Natural killer cell (primary cell): ENCODE data around the gene SCAF4. TPM values are rescaled to one million over a fixed set of nuclear protein-coding genes. Genes with fewer than 3 reads are reported as not detected.

Experiments used
- ATAC-seq, 3 donors: fragments of 150-1000 bp in 2 of 3; fragments of 200-7000 bp in 1 of 3; cut with Tn5 transposase; 1 replicate in 1 of 3; 2 replicates in 2 of 3; pipeline ENCODE4 v1.10.0; 2021; ENCODE audit warnings: mild to moderate bottlenecking in 2 of 3, moderate library complexity in 2 of 3
- DNase-seq, 2 donors: peaks; one replicate each; pipeline versions ENCODE4 v3.0.0 to v3.0.0-alpha.2; 2013 to 2021; ENCODE audit warnings: mixed read lengths in 1 of 2
- H3K27ac ChIP-seq: one replicate; pipeline ENCODE4 v1.5.1; 2013; ENCODE audit warnings: mild to moderate bottlenecking, low read length
- H3K27me3 ChIP-seq: one replicate; pipeline ENCODE4 v1.6.1; 2013; ENCODE audit warnings: low read length; ENCODE audit not compliant: control insufficient read depth, insufficient read depth
- H3K36me3 ChIP-seq: one replicate; pipeline ENCODE4 v1.6.1; 2013; ENCODE audit warnings: low read length; ENCODE audit not compliant: control insufficient read depth, insufficient read depth
- H3K4me1 ChIP-seq: one replicate; pipeline ENCODE4 v1.6.1; 2013; ENCODE audit warnings: low read length; ENCODE audit not compliant: control insufficient read depth, insufficient read depth
- H3K4me3 ChIP-seq: one replicate; pipeline ENCODE4 v1.5.1; 2013; ENCODE audit warnings: low read length
- H3K9me3 ChIP-seq: one replicate; pipeline ENCODE4 v1.6.1; 2013; ENCODE audit warnings: low read length; ENCODE audit not compliant: control insufficient read depth, insufficient read depth
- H3K27ac Mint-ChIP-seq, 2 donors: one replicate each; pipeline ENCODE4 v1.8.0; 2022; ENCODE audit warnings: mild to moderate bottlenecking in 2 of 2, mixed read lengths in 2 of 2, moderate library complexity in 1 of 2
- H3K27me3 Mint-ChIP-seq, 2 donors: one replicate each; pipeline ENCODE4 v1.8.0; 2022; ENCODE audit warnings: low read depth in 2 of 2, mixed read lengths in 2 of 2
- H3K36me3 Mint-ChIP-seq: one replicate; pipeline ENCODE4 v1.8.0; 2022; ENCODE audit warnings: mixed read lengths
- H3K4me1 Mint-ChIP-seq, 2 donors: one replicate each; pipeline ENCODE4 v1.8.0; 2022; ENCODE audit warnings: mixed read lengths in 2 of 2
- H3K4me3 Mint-ChIP-seq: one replicate; pipeline ENCODE4 v1.8.0; 2022; ENCODE audit warnings: mild to moderate bottlenecking, moderate library complexity, mixed read lengths
- H3K9me3 Mint-ChIP-seq, 2 donors: one replicate each; pipeline ENCODE4 v1.8.0; 2022; ENCODE audit warnings: mixed read lengths in 2 of 2
- WGBS: methylation state at CpG from one replicate; pipeline ENCODE4 v1.1.7; 2013; ENCODE audit warnings: missing lambda C conversion rate; ENCODE audit not compliant: insufficient coverage; 5-methylcytosine and 5-hydroxymethylcytosine counted together
- intact Hi-C: fragments of 100-400 bp; cut with micrococcal nuclease; formaldehyde crosslinking; loops from one replicate; pipeline ENCODE4 v1.14.2; 2022
- total RNA-seq, 4 donors: library from RNA; stranded (reverse); fragments of 120-200 nt in 1 of 4; gene quantifications; one replicate each; pipeline versions ENCODE4 v1.2.3 to v1.2.4, GENCODE V29; 2013 to 2022
- TF ChIP-seq, protein P1 (sequence below): fragments of 200-600 bp; IDR thresholded peaks from one replicate; pipeline ENCODE4 v1.8.0; 2022; ENCODE audit warnings: antibody characterized with exemption

The SCAF4 gene
- total RNA-seq, 3 donors from 2014 or later (not counting 1 experiment from before 2014, with no cell fraction given), result 93.2 to 109 (median 101) TPM

DNA sequence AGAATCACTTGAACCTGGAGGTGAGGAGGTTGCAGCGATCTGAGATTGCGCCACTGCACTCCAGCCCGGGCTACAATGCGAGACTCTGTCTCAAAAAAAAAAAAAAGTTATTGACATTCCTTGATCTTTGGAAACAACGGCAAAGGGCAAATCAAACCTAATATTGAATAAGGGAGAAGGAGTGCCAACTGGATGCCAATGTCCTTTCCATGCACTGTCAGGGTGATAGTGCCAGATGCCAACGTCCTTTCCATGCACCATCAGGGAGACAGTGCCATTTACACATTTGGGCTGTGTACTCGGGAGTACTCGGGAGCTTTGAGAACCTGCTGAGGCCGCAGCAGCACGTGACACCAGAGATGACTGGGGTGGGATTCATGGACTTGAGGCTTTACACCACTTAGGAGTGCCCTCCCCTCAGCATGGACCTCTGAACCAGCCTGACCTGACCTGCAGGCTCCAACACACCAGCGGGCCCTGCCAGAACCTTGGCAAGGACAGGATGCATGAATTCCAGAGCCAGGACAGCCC is 106.9 kb downstream of the SCAF4 start:
- Histone ChIP-seq H3K27ac (no peak overlapping the region), H3K4me3 (no peak overlapping the region), H3K27me3 (no peaks in the 10 kb centered on the region), H3K4me1 (no peaks in the 10 kb centered on the region), H3K36me3 (no peaks in the 10 kb centered on the region), H3K9me3 (no peaks in the 10 kb centered on the region)
- H3K27me3 Mint-ChIP-seq, result peaks cover 0 to 5% of the 10 kb centered on the region in 2 donors
- H3K9me3 Mint-ChIP-seq, result no peaks in the 10 kb centered on the region
- intact Hi-C loops, result no loop called here
- H3K36me3 Mint-ChIP-seq, result no peaks in the 10 kb centered on the region
- H3K27ac Mint-ChIP-seq, result no peak overlapping the region
- H3K4me1 Mint-ChIP-seq, result no peaks in the 10 kb centered on the region
- WGBS, result 94% methylated on average over 11 of the region's 11 CpGs
- DNase-seq (no peak), ATAC-seq (no peak)
- no peak overlapping the region for H3K4me3 Mint-ChIP-seq
- TF ChIP-seq, protein P1, sequence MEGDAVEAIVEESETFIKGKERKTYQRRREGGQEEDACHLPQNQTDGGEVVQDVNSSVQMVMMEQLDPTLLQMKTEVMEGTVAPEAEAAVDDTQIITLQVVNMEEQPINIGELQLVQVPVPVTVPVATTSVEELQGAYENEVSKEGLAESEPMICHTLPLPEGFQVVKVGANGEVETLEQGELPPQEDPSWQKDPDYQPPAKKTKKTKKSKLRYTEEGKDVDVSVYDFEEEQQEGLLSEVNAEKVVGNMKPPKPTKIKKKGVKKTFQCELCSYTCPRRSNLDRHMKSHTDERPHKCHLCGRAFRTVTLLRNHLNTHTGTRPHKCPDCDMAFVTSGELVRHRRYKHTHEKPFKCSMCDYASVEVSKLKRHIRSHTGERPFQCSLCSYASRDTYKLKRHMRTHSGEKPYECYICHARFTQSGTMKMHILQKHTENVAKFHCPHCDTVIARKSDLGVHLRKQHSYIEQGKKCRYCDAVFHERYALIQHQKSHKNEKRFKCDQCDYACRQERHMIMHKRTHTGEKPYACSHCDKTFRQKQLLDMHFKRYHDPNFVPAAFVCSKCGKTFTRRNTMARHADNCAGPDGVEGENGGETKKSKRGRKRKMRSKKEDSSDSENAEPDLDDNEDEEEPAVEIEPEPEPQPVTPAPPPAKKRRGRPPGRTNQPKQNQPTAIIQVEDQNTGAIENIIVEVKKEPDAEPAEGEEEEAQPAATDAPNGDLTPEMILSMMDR, result no peak

DNA sequence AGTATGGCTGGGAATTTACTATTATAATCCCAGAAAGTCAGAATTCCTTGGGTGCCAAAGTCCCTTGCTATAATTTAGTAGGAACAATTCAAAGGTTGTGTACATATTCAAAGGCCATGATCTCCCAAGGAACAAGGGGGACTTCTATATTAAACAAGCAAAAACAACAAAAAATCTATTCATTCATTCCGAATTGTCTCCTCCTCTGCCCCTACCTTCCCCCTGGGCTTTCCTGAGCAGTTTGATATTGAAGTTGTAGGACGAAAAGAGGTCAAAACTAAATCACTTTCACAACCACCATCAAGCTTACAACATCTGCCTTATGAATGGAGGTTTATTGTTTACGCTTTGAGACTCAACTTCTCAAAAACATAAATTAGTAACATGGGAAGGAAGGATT is 107.7 kb downstream of the SCAF4 start:
- Mint-ChIP-seq H3K27me3 (peaks cover 0 to 5% of the 10 kb centered on the region in 2 donors), H3K9me3 (no peaks in the 10 kb centered on the region), H3K4me3 (no peak overlapping the region), H3K36me3 (no peaks in the 10 kb centered on the region), H3K4me1 (no peaks in the 10 kb centered on the region), H3K27ac (no peak overlapping the region)
- no peak for ATAC-seq
- TF ChIP-seq, protein P1, result no peak
- H3K27ac ChIP-seq, result no peak overlapping the region
- no CpG with 5 or more reads among the region's 3 CpGs for WGBS
- H3K27me3 ChIP-seq, result no peaks in the 10 kb centered on the region
- no peaks in the 10 kb centered on the region for H3K9me3 ChIP-seq
- no peaks in the 10 kb centered on the region for H3K4me1 ChIP-seq
- H3K36me3 ChIP-seq, result no peaks in the 10 kb centered on the region
- intact Hi-C loops, result no loop called here
- no peak overlapping the region for H3K4me3 ChIP-seq
- DNase-seq, result no peak

DNA sequence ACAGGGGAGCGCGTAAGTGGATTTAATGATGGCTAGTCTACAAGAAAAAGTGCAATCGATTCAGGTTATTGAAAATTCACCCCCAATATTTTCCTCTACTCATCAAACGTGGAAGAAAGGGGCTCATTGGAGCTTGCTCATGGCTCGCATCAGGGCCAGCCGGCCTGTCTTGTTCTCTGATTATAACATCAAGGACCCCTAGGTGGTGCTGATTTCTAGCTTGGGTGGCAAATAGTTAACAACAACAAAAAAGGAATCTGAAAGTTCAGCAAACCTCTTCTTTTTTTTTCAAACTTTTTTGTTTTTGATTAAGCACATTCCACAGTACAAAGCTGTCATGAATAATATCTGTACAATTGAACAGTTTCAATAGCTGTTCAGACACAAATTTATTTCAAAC is 108.3 kb downstream of the SCAF4 start:
- Mint-ChIP-seq H3K36me3 (no peaks in the 10 kb centered on the region), H3K27ac (no peak overlapping the region), H3K9me3 (no peaks in the 10 kb centered on the region), H3K27me3 (peaks cover 0 to 5% of the 10 kb centered on the region in 2 donors), H3K4me1 (no peaks in the 10 kb centered on the region), H3K4me3 (no peak overlapping the region)
- TF ChIP-seq, protein P1, result no peak
- no peak for ATAC-seq
- no peak for DNase-seq
- H3K27me3 ChIP-seq, result no peaks in the 10 kb centered on the region
- no peaks in the 10 kb centered on the region for H3K36me3 ChIP-seq
- H3K9me3 ChIP-seq, result no peaks in the 10 kb centered on the region
- 73% methylated on average over 4 of the region's 6 CpGs for WGBS
- H3K27ac ChIP-seq, result no peak overlapping the region
- H3K4me3 ChIP-seq, result no peak overlapping the region
- no peaks in the 10 kb centered on the region for H3K4me1 ChIP-seq
- intact Hi-C loops, result no loop called here

DNA sequence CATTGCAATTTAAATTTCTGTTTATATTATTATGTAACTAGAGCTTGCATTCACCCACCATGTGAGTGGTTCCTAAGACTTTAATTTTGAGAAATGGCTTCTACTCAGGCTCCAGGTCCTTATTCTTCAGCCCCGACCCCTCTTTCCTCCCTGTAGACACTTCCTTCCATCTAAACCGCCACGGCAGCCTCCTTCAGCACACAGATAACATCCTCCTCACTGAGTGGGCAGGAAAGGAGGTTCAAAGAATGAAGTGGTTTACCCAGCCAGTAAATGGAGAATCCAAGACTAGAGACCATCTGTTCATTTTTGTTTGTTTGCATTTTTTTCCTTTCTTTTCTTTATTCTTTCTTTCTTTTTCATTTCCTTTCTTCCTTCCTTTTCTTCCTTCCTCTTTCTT is 109.5 kb downstream of the SCAF4 start:
- H3K27ac ChIP-seq, result no peak overlapping the region
- no peak for DNase-seq
- TF ChIP-seq, protein P1, result no peak
- no peaks in the 10 kb centered on the region for H3K9me3 ChIP-seq
- H3K27me3 ChIP-seq, result no peaks in the 10 kb centered on the region
- no peaks in the 10 kb centered on the region for H3K36me3 Mint-ChIP-seq
- H3K4me3 ChIP-seq, result no peak overlapping the region
- intact Hi-C loops, result no loop called here
- H3K9me3 Mint-ChIP-seq, result no peaks in the 10 kb centered on the region
- H3K27ac Mint-ChIP-seq, result no peak overlapping the region
- no peaks in the 10 kb centered on the region for H3K4me1 ChIP-seq
- H3K4me3 Mint-ChIP-seq, result no peak overlapping the region
- peaks cover 0 to 5% of the 10 kb centered on the region in 2 donors for H3K27me3 Mint-ChIP-seq
- no peaks in the 10 kb centered on the region for H3K4me1 Mint-ChIP-seq
- 26% methylated on average over 3 of the region's 3 CpGs for WGBS
- ATAC-seq, result no peak
- no peaks in the 10 kb centered on the region for H3K36me3 ChIP-seq
